ENCODE data around the gene NTF4.
"Not testable (repeated sequence)": the region's sequence is repeated elsewhere in the genome, so short reads cannot be mapped to it uniquely, and the experiment has no call there.

DNA sequence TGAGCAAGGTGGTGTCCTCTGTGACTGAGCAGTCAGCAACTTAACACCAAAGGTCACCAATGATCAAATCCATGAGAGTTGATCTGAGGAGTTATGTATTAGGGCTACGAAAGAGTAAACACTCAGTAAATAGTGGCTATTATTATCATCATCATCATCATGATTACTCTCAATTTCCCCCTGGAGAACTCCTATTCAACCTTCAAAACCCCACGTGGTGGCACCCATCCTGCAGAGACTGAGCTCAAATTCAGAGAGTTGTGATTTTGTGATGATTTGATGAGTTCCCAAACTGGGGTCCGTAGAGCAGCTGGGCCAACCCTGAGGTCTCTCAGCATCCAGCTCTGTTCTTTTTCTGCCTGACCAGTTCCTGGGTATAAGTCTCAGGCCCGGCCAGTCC lies 14.8 kb downstream of the NTF4 start:
- TF ChIP-seq, protein P1, sequence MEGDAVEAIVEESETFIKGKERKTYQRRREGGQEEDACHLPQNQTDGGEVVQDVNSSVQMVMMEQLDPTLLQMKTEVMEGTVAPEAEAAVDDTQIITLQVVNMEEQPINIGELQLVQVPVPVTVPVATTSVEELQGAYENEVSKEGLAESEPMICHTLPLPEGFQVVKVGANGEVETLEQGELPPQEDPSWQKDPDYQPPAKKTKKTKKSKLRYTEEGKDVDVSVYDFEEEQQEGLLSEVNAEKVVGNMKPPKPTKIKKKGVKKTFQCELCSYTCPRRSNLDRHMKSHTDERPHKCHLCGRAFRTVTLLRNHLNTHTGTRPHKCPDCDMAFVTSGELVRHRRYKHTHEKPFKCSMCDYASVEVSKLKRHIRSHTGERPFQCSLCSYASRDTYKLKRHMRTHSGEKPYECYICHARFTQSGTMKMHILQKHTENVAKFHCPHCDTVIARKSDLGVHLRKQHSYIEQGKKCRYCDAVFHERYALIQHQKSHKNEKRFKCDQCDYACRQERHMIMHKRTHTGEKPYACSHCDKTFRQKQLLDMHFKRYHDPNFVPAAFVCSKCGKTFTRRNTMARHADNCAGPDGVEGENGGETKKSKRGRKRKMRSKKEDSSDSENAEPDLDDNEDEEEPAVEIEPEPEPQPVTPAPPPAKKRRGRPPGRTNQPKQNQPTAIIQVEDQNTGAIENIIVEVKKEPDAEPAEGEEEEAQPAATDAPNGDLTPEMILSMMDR (conservative IDR thresholded peaks at IDR 0.05; ENCODE audit: low read depth in 2 of 2) = not testable (repeated sequence)
- not testable (repeated sequence) for TF ChIP-seq EZH2 (IDR thresholded peaks at IDR 0.05; ENCODE audit: low read depth, unreplicated experiment); POLR2AphosphoS5 (IDR thresholded peaks at IDR 0.05; ENCODE audit: low read depth); EZH2phosphoT487 (IDR thresholded peaks at IDR 0.05; ENCODE audit: unreplicated experiment); ZNF114 (CRISPR knock-in tag; IDR thresholded peaks at IDR 0.05); JUNB (IDR thresholded peaks at IDR 0.05; ENCODE audit: unreplicated experiment); CREB1 (CRISPR knock-in tag; IDR thresholded peaks at IDR 0.05; ENCODE audit: low read depth); ZNF331 (CRISPR knock-in tag; IDR thresholded peaks at IDR 0.05; ENCODE audit: low read depth); STAT1 (IDR thresholded peaks at IDR 0.05; ENCODE audit: unreplicated experiment)
- TF ChIP-seq, protein P2, sequence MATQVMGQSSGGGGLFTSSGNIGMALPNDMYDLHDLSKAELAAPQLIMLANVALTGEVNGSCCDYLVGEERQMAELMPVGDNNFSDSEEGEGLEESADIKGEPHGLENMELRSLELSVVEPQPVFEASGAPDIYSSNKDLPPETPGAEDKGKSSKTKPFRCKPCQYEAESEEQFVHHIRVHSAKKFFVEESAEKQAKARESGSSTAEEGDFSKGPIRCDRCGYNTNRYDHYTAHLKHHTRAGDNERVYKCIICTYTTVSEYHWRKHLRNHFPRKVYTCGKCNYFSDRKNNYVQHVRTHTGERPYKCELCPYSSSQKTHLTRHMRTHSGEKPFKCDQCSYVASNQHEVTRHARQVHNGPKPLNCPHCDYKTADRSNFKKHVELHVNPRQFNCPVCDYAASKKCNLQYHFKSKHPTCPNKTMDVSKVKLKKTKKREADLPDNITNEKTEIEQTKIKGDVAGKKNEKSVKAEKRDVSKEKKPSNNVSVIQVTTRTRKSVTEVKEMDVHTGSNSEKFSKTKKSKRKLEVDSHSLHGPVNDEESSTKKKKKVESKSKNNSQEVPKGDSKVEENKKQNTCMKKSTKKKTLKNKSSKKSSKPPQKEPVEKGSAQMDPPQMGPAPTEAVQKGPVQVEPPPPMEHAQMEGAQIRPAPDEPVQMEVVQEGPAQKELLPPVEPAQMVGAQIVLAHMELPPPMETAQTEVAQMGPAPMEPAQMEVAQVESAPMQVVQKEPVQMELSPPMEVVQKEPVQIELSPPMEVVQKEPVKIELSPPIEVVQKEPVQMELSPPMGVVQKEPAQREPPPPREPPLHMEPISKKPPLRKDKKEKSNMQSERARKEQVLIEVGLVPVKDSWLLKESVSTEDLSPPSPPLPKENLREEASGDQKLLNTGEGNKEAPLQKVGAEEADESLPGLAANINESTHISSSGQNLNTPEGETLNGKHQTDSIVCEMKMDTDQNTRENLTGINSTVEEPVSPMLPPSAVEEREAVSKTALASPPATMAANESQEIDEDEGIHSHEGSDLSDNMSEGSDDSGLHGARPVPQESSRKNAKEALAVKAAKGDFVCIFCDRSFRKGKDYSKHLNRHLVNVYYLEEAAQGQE (IDR thresholded peaks at IDR 0.05; ENCODE audit: unreplicated experiment) = not testable (repeated sequence)
- TF ChIP-seq, protein P3, sequence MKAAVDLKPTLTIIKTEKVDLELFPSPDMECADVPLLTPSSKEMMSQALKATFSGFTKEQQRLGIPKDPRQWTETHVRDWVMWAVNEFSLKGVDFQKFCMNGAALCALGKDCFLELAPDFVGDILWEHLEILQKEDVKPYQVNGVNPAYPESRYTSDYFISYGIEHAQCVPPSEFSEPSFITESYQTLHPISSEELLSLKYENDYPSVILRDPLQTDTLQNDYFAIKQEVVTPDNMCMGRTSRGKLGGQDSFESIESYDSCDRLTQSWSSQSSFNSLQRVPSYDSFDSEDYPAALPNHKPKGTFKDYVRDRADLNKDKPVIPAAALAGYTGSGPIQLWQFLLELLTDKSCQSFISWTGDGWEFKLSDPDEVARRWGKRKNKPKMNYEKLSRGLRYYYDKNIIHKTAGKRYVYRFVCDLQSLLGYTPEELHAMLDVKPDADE (IDR thresholded peaks at IDR 0.05) = not testable (repeated sequence)
